ENCODE results near the gene OXTR.
A peak's percentile ranks its signal among the peaks of the same experiment; 100 is the strongest.
"Not testable (repeated sequence)": the region's sequence is repeated elsewhere in the genome, so short reads cannot be mapped to it uniquely, and the experiment has no call there.

The OXTR gene

GRCh38 chr3:8739757-8740504 is 29.5 kb downstream of the OXTR start:
- DNase-seq, result no peak

GRCh38 chr3:8738639-8739038 is 30.8 kb downstream of the OXTR start:
- no peak for DNase-seq

- DNase-seq, result no peak
These were observed 31.6 kb downstream of the OXTR start for GRCh38 chr3:8737823-8738222.

- no peak for DNase-seq
These were observed 32.1 kb downstream of the OXTR start for GRCh38 chr3:8737301-8737700.

- no peak for DNase-seq
These were observed 33.0 kb downstream of the OXTR start for GRCh38 chr3:8736436-8736835.

- no peak for DNase-seq
These were observed 34.5 kb downstream of the OXTR start for GRCh38 chr3:8734908-8735307.

- DNase-seq, result no peak
These were observed 35.1 kb downstream of the OXTR start for GRCh38 chr3:8734137-8734878.

GRCh38 chr3:8733332-8734094 is 35.9 kb downstream of the OXTR start, which contains the start of gene CAV3:
Gene CAV3, plus strand, starts transcription at chr3:8733802. Its CDS starts 75 bp downstream, at chr3:8733877.
- DNase-seq, result no peak

GRCh38 chr3:8732413-8732812 is 37.0 kb downstream of the OXTR start:
- no peak for DNase-seq

- no peak for DNase-seq
These were observed 38.8 kb downstream of the OXTR start for GRCh38 chr3:8730656-8731055.

GRCh38 chr3:8729479-8729878 is 39.9 kb downstream of the OXTR start:
- DNase-seq, result no peak

- no peak for DNase-seq
These were observed 41.6 kb downstream of the OXTR start for GRCh38 chr3:8727605-8728512.

- no peak for DNase-seq
These were observed 45.2 kb downstream of the OXTR start for GRCh38 chr3:8724108-8724752.

GRCh38 chr3:8723612-8724011 is 45.8 kb downstream of the OXTR start:
- DNase-seq, result no peak

GRCh38 chr3:8722808-8723207 is 46.6 kb downstream of the OXTR start:
- DNase-seq, result no peak

- DNase-seq, result not testable (repeated sequence)
These were observed 53.7 kb downstream of the OXTR start for GRCh38 chr3:8715757-8716156.

GRCh38 chr3:8713901-8714759 is 55.3 kb downstream of the OXTR start:
- no peak for DNase-seq

- no peak for DNase-seq
These were observed 56.5 kb downstream of the OXTR start for GRCh38 chr3:8712908-8713255.

GRCh38 chr3:8712045-8712907 is 57.1 kb downstream of the OXTR start:
- DNase-seq, result peak; percentile 23
